Uterus (tissue), 2 donors: Measurements from ENCODE around the gene UNKL.

Source experiments
- CTCF ChIP-seq, 4 experiments: fragments of 200-600 bp in 2 of 4; fragments of 450-650 bp in 2 of 4; sonication (generic) in 2 of 4; IDR thresholded peaks; one replicate each; pipeline ENCODE4 v1.5.1; 2016 to 2019; ENCODE audit warnings: antibody characterized with exemption in 4 of 4, mild to moderate bottlenecking in 2 of 4, moderate library complexity in 1 of 4
- POLR2A ChIP-seq, 2 donors: fragments of 450-650 bp; IDR thresholded peaks; one replicate each; pipeline ENCODE4 v1.6.1; 2016; ENCODE audit warnings: antibody characterized with exemption in 2 of 2, mild to moderate bottlenecking in 1 of 2, moderate library complexity in 1 of 2

- no peak for TF ChIP-seq CTCF (IDR thresholded peaks at IDR 0.05)
- no peak for TF ChIP-seq POLR2A (IDR thresholded peaks at IDR 0.05)
Observed at GRCh38 chr16:1335996-1336395, 78.5 kb downstream of the UNKL start.
